NCI-H128 (cell line): ENCODE data around the gene DARS2.
A peak's percentile ranks its signal among the peaks of the same experiment; 100 is the strongest.
"Not testable (repeated sequence)": the region's sequence is repeated elsewhere in the genome, so short reads cannot be mapped to it uniquely, and the experiment has no call there.

Source experiments
- DNase-seq: peaks from one replicate; lab custom pipeline; 2025; ENCODE audit not compliant: unreplicated experiment; lab: John Stamatoyannopoulos, UW

Gene DARS2, protein sequence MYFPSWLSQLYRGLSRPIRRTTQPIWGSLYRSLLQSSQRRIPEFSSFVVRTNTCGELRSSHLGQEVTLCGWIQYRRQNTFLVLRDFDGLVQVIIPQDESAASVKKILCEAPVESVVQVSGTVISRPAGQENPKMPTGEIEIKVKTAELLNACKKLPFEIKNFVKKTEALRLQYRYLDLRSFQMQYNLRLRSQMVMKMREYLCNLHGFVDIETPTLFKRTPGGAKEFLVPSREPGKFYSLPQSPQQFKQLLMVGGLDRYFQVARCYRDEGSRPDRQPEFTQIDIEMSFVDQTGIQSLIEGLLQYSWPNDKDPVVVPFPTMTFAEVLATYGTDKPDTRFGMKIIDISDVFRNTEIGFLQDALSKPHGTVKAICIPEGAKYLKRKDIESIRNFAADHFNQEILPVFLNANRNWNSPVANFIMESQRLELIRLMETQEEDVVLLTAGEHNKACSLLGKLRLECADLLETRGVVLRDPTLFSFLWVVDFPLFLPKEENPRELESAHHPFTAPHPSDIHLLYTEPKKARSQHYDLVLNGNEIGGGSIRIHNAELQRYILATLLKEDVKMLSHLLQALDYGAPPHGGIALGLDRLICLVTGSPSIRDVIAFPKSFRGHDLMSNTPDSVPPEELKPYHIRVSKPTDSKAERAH

DNA sequence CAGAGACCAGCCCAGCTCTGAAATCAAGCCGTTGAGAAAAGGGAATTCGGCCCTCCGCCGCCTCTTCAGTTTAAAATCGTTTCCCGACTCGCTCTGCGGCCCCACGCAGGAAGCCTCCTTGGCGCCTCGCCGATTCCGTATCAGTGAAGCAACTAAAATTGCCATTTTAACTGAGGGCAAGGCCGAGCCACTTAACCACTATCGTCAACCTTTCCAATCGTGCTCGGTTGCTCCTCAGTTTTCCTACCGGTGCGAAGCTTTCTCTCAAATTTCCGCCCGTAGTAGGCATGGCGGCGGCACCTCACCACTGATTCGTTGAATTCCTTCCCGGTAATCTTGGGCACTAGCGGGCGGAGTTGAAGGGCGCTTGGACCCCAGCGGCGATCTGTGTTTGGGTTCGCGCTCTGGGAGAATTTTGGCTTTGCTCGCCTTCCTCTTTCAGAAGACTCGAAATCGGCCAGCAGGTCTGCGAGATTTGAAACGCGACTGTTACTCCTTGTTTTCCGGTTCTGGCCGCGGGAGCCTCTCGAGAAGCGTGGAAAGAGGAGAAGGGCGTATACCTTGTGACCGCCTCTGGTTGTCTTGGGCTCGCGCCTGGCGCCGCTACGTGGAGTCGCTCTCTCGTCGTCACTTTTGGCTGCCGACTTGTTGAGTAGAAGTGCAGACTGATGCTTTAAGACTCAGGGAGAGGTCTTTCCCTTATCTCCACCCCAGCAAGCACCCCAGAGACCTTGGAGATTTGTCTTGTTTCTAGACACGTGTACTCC lies at the start of gene DARS2, which contains the start of gene CENPL:
Gene DARS2, plus strand, starts transcription at position 359 of the 767 bp plus-strand sequence. CDS start 557 bp downstream, outside the sequence.
Gene CENPL, minus strand, starts transcription at position 569 of the 767 bp plus-strand sequence. CDS start 13,584 bp downstream, outside the sequence.
- DNase-seq: peak; percentile 98

DNA sequence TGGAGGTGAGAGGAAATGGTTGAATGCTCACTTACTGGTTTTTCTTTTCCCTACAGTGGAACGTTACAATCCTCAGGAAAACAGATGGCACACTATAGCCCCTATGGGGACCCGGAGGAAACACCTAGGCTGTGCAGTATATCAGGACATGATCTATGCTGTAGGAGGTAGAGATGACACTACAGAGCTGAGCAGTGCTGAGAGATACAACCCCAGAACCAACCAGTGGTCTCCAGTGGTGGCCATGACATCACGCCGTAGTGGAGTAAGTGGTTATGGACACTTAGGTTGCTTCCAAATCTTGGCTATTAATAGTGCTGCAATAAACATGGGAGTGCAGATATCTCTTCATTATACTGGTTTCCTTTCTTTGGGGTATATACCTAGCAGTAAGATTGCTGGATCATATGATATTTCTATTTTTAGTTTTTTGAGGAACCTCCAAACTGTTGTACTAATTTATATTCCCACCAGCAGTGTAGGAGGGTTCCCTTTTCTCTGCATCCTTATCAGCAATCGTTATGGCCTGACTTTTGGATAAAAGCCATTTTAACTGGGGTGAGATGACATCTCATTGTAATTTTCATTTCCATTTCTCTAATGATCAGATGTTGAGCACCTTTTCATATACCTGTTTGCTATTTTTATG lies 48.8 kb upstream of the DARS2 start:
- no peak for DNase-seq

DNA sequence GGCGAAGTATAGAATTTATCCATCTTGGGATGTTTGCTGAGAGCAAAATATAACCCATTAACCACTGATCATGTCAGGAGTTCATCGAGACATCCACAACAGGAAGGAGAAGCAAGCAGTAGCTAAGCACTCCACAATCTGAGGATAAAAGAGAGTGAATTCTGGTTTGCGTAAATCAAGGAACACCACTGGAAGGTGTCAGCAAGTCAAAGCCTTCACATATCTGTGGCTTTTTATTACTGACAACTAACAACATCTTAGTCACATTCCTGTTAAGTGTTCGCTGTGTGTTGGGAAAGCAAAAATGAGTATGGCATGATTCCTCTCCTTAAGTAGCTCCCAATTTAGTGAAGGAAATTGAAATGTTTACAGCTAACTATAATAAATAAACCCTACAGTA lies 44.5 kb upstream of the DARS2 start:
- DNase-seq: no peak

DNA sequence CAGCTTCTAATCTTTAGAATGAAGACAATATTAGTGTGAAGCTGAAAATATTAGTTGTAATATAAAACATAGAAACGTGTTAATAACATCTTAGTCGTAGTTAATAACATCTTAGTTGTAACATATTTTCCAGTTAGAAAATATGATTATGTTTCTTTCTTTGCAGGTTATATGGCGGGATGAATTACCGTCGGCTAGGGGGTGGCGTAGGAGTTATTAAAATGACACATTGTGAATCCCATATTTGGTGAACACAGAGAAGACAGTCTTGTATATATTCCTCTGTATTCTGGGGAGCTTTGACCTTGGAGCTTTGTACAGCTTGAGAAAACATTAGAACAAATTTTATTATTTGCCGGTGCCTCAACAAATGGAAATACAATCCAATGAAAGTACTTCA lies 39.5 kb upstream of the DARS2 start:
- no peak for DNase-seq

DNA sequence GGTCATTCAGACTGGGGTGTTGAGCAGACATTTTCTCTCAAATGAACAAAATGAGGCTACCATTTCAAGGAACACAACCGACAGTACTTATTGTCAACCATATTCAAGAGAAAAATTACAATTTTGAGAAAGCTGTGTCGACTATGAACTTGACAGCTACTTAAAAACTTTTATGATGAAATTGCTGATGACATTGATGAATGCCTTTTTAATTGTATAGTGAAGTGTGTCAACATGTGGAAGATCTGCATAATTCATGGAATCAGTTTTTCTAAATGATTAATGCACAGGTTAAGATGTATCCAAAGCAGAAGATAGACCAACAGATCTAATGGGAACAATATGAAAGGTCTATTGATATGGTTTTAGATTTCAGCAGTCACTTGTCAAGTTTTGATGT lies 34.6 kb upstream of the DARS2 start:
- DNase-seq: no peak

DNA sequence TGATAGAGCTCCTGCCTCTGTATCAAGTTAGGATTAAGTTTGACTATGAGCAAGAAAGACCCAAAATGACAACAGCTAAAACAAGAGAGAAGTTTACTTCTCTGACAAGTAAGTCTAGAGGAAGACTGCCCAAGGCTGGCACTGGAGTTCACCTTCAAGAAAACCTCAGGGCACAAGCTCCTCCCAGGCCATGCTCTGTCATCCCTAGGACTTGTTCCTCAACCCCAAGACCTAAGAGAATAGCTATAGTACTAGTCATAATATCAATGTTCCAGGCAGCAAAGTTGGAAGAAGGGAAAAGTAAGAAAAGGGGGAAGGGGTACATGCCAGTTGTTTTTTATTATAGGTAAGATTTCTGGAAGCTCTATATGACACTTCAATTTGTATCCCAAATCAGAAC lies 26.4 kb upstream of the DARS2 start:
- DNase-seq: no peak

DNA sequence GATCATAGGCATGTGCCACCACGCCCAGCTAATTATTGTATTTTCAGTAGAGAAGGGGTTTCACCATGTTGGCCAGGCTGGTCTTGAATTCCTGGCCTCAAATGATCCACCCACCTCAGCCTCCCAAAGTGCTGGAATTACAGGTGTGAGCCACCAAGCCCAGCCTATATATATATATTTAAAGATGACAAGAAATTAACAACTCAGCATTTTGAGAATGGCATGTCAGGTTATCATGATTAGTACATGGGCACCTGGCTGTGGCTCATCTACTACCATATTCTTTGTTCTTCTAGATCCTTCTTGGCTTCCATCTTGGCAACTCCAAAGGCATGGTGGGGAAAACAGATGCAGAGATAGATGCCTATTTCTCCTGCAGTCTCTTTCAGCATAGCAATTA lies 24.5 kb upstream of the DARS2 start:
- DNase-seq: not testable (repeated sequence)

DNA sequence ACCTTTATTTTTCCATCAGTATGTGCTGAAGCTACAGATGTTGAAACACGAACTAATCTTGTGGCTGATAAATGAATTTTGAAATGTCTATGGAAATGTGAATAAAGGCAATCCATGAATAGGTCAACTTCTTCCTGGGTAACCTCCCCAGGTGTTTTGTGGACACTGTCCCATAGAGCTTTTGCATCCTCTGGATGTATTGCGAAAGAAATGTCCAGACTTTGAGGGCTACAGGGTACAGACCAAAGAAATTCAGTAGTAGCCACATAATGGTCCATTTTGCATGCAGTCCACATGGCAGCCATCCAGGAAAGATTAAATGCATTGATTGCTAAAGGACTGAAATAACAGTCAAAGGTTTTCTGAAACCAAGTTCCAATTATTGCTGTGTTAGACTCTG lies 21.5 kb upstream of the DARS2 start:
- DNase-seq: no peak

DNA sequence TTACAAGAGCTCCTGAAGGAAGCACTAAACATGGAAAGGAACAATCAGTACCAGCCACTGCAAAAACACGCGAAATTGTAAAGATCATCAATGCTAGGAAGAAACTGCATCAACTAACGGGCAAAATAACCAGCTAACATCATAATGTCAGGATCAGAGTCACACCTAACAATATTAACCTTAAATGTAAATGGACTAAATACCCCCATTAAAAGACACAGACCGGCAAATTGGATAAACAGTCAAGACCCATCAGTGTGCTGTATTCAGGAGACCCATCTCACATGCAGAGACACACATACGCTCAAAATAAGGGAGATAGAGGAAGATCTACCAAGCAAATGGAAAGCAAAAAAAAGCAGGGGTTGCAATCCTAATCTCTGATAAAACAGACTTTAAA lies 10.8 kb upstream of the DARS2 start:
- not testable (repeated sequence) for DNase-seq

DNA sequence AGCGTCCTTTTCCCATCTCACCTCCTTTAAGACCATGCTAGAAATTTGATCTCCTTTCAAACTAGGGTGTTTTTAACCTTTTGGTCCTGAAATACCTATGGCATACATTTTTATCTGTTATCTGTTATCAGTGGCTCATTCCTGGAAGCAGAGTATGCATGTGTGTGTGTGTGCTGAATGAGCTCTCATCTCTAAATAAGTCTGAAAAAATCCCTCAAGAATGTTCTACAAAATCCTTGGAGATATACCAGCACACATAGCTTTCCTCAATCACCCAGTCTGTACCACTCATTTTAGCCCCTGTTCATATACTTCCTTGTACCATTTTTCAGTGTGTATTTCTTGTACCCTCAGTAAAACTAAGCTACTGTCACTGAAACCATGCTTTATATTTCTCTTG lies 6.0 kb upstream of the DARS2 start:
- DNase-seq: no peak

DNA sequence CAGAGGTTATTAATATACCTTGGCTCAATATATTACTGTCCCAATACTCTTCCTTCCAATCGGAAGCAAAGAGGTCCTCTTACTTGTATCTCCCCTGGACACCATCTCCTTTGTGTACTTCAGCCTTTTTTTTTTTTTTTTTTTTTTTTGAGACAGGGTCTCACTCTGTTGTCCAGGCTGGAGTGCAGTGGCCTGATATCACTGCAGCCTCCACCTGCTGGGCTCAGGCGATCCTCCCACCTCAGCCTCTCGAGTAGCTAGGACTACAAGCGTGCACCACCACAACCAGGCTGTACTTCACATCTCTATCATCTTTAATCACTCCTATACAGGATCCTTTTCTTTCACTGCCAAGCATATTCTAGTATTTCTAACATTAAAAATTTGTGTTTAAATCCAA lies 2.8 kb upstream of the DARS2 start:
- DNase-seq: no peak

DNA sequence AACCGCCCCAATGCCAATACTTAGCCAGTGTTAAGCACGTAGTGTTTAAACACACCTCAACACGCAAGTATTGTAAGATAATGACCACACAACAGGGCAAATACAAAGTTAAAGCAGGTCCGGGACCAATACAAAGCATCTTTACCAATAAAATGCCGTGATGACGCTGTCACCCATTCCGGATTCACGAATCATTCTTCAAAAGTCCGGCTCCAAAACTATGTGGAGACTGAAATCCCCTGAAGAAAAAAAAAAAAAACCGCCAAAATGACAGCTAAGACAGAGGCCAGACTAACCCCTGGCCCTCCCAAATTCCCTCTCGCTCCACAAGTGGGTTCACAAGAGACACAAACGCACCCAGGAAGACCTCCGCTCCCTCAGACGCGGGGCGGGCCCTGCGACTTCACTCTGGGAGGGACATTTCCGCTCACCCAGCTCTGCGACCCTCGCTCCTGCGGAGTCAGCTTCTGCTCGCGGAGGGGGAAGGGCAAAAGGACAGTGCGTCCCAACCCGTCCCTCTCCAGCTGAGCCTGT lies 625 bp upstream of the DARS2 start:
- no peak for DNase-seq

DNA sequence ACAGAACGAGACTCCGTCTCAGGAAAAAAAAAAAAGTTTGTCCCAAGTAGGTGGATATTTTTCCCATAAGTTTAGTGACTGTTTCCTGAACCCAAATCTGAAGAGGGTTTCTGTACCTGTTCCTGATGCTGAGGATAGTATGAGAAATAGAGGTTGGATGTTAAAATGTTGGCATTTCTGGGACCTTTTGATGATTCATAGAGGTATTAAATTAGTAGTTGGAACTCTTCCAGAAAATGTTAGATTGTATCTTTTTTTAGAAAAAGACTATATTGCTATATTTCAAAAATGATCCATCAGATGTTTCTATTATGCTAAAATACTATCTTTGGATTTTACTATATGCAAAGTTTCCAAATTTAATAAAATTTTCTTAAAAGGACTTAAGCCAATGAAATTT lies 3.1 kb downstream of the DARS2 start:
- no peak for DNase-seq

DNA sequence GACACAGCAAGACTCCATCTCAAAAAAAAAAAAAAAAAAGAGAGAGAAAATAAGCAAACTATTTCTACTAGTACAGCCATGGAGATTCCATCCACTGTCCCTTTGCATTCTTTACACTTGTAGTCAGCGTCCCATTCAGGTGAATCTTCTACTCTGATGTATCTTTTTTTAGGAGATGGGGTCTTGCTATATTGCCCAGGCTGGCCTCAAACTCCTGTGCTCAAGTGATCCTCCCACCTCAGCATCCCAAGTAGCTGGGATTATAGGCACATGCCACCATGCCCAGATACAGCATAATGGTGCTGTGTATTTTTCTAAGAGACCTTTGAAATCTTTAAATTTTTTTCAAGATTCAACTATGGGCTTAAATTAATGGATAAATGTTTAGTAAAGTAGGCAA lies 8.3 kb downstream of the DARS2 start:
- DNase-seq: no peak

DNA sequence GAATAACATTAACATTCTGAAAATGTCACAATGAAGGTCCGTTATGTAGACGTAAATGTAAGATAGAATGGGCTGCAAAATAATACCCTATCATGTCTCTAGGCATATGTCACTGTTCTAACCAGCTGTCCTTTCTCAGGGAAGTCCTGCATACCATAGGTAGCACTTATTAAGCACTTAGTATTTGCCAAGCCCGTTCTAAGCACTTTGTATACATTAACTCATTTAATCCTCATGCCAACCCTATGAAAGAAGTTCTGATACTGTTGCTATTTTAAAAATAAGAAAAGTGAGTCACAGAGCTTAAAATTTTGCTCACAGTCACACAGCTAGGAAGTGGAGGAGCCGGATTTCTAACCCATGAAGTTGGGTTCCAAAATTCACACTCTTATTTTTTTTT lies 27.6 kb downstream of the DARS2 start:
- DNase-seq: no peak

DNA sequence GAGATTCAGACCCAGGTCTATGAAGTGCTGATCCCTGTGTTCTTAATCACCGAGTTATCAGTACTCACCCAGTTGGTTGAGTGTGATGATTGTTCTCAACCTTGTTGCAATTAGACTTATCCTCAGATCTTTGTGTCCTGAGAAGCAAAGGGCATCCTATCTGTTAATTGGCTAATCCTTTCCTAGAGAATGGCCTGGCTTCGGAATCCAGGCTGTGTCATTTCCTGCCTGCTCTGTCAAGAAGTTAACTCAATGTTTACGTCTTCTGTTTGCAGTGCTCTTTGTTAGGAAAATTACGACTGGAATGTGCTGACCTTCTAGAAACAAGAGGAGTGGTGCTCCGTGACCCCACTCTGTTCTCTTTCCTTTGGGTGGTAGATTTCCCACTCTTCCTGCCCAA lies 28.6 kb downstream of the DARS2 start:
- no peak for DNase-seq

DNA sequence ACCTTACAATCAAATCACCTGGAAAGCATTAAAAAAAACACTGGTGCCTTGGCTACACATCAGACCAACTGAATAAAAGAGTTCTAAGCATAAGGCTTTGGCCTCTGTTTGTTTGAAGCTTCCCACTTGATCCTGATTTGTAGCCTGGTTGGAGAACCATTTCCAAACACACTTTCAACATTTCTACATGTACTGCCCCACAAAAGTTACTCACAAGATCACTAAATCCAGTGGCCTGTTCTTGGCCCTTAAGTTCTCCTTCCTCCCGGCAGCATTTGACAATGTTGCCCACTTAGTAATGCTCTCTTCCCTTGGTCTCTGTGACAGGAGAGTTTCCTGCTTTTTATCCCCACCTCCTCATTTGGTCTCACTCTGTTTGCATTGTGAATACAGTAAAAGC lies 31.5 kb downstream of the DARS2 start:
- no peak for DNase-seq

DNA sequence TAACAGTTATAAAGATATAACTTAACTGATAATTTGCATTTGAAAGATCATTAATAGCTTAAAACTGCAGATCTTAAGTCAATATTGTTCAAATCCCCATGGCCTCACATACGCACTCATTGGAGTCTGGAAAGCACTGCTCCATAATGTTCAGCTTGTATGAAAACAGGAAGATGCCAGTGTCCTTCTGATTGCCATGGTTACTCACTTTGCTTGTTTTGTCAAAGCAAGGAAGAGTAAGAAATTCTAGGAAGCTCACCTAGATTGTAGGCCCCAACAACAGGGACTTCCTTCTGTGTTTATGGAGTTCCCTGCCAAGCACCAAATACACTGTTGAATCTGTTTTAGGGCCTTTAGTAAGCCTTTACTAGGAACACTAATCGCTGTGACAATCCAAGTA lies 32.4 kb downstream of the DARS2 start:
- DNase-seq: no peak

DNA sequence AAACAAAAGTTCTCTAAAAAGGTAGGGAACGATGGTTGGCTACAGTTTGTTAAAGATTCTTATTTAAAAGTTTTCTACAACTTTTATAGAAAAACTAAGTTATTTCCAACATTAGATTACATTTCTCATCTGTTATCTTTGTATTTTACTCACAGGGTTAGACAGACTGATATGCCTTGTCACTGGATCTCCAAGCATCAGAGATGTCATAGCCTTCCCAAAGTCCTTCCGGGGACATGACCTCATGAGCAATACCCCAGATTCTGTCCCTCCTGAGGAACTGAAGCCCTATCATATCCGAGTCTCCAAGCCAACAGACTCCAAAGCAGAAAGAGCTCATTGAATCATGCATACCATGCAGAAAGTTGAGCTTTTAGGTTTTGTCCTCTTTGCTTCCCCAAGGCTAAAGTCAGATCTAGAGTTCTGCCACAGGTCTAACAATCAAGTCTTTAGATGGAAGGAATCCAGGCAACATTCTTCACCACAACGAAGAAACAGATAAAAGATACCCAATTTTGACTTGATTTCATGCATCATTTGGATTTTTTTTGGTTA lies 33.0 kb downstream of the DARS2 start:
- no peak for DNase-seq

DNA sequence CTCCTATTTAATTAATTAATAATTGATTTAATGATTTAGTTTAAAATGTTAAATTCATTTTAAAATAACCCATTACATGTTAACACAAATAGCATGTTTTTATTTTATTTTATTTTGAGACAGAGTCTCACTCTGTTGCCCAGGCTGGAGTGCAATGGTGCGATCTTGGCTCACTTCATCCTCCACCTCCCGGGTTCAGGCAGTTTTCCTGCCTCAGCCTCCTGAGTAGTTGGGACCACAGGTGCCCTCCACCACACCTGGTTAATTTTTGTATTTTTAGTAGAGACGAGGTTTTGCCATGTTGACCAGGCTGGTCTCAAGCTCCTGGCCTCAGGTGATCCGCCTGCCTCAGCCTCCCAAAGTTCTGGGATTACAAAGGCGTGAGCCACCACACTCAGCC lies 35.1 kb downstream of the DARS2 start:
- DNase-seq: not testable (repeated sequence)

DNA sequence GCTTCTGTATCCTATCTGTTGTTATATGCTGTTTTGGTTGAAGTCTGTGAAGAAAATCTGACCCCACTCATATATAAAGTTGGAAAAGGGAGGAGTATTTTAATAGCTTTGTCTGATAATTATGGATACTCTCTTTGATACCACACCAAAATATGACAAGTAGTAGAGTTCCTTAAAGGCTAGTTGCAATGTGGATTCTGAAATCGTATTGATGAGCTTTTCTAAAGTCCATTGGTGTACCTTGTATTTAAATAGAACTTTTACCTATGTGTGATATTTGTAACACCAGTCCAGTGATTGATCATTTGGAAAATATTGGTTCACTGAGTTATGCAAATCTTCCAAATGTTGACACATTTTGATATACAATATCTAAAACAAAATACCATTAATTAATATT lies 35.6 kb downstream of the DARS2 start:
- no peak for DNase-seq
